Sciatic nerve (tissue), 2 donors: ENCODE results near the gene MUC5B. TPM values are rescaled to one million over a fixed set of nuclear protein-coding genes. Genes with fewer than 3 reads are reported as not detected.

Source experiments
- ATAC-seq: fragments of 200-7000 bp; cut with Tn5 transposase; one replicate; pipeline ENCODE4 v1.9.1; 2020; ENCODE audit warnings: mild to moderate bottlenecking, moderate library complexity
- DNase-seq: peaks from one replicate; pipeline ENCODE4 v3.0.0-alpha.2; 2020; ENCODE audit warnings: low spot score
- intact Hi-C: fragments of 100-400 bp; cut with DNase I; formaldehyde crosslinking; loops from one replicate; pipeline ENCODE4 v1.14.2; 2022
- total RNA-seq: library from RNA; stranded (reverse); fragmentation: NEBNext Ultra II Directional; extraction: Animal tissue kit (Norgen Biotek cat#: 25700); gene quantifications from one replicate; pipeline ENCODE4 v1.2.1, GENCODE V29; 2021
- donor health status: DM: no; HTN: no; CAD: no.
- donor health status: DM: no; HTN: no; CAD: no.

Gene MUC5B
- total RNA-seq, 1 donor from 2014 or later: 0.71 TPM

GRCh38 chr11:1217151-1217550 lies 5.7 kb upstream of the MUC5B start:
- ATAC-seq: no peak
- intact Hi-C loops: no loop called here
- peak; percentile 22 for DNase-seq

DNA sequence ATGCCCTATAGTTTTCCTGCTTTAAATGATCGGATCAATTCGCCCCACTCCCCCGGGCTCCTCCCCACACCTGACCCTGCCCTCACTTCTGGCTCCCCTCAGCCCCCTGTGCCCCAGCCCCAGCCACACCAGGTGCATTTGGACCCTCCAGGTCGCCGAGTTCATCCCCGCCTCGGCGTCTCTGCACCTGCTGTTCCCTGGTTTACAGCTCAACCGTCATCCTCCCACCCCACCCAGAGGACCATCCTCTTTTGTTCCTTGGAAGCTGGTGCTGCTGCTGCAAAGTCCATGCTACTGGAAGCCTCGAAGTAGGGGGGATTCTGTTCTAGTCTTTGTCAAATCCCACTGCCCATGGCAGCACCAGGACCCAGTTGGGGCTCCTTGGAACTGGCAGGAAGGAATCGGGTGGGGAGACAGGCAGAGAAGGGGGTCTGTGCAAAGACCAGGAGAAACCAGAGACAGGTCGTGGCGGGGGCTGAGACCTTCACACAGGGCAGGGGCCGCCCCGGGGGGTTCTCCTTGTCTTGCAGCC lies 4.5 kb upstream of the MUC5B start:
- DNase-seq (peak; percentile 28), ATAC-seq (no peak)
- intact Hi-C loops: no loop called here

GRCh38 chr11:1218788-1219445 lies 3.9 kb upstream of the MUC5B start:
- ATAC-seq (no peak), DNase-seq (peak; percentile 45)
- intact Hi-C loops: no loop called here

- intact Hi-C loops: no loop called here
- DNase-seq (peak; percentile 37), ATAC-seq (no peak)
These were observed 3.4 kb upstream of the MUC5B start for GRCh38 chr11:1219446-1219833.

DNA sequence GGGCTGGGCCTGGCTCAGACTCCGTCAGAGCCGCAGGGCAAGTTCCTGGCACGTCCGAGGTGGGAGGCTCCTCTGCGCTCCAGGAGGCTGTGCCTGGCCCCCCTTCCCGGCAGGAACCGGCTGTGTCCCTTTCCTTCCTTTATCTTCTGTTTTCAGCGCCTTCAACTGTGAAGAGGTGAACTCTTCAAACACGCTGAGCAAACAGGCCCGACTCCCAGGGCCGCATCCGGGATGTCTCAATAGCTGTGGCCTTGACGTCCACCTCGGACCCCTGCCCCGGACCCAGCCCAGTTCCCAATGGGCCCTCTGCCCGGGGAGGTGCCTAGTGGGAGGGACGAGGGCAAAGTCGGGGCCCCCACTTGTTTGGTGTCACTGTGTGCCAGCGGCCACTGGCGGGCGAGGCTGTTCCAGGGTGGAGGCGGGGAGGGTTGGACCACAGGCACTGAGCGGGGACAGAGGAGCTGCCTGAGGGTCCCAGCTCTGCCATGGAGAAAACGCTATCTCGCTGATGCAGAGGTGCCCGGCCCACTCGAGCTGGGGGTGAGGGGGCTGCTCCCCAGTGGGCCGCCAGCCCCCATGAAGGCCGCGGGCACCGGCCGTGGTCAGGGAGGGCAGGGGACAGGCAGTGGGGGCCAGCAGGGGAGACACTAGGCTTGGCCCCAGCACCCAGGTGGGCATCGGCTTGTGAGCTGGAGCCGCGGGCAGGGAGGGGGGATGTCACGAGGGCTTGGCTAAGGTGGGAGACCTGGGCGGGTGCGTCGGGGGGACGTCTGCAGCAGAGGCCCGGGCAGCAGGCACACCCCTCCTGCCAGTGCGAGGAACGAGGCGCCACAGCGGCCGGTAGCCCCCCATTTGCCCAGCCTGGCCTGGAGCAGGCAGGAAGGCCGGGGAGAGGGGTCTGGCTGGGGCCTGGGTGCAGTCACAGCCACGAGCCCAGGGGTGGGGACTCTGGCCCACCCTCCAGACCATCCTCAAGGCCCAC lies 2.7 kb upstream of the MUC5B start:
- ATAC-seq (no peak), DNase-seq (peak; percentile 50)
- intact Hi-C loops: no loop called here

GRCh38 chr11:1220941-1221721 lies 1.7 kb upstream of the MUC5B start:
- DNase-seq (peak; percentile 48), ATAC-seq (no peak)
- intact Hi-C loops: no loop called here

GRCh38 chr11:1221848-1222311 lies 986 bp upstream of the MUC5B start:
- no peak for ATAC-seq
- DNase-seq: peak; percentile 51

DNA sequence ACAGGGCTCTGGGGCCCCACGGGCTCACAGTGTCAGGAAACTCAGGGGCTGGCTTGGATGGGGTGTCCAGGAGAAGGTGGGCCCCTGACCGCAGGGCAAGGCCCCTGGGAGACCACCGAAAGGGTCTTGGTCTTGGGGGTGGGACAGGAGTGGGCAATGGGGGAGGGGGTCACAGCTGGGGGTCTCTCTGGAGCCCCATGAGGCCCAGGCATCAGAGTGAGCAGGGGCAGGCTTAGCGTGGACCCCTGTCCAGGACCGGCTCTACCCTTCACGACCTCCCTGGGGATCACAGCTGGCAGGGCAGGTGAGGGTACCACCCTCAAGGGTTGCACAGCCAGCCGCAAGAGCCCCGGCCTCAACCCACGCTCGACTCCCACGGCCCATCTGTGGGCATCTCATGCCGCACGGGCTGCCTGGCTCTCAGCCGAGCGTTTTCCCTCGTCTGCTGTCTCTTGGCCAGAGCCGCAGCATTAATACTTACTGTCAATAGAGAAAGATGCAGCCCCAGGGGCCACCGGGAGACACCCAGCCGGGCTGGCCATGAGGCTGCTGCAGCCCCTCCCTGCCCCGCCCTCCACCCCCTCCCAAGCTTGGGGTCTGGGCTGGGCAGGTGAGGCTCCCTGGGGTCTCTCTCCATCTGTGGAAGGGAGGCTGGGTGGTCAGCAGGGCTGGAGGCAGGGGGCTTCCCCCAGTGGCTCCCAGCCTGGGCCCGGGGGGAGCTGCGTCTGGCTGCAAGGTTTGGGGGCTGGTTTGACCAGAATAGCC lies 662 bp downstream of the MUC5B start:
- intact Hi-C loops: no loop called here
- peak; percentile 47 for DNase-seq

More at GRCh38 chr11:1221848-1222311, 986 bp upstream of the MUC5B start:
- intact Hi-C loops: no loop called here

DNA sequence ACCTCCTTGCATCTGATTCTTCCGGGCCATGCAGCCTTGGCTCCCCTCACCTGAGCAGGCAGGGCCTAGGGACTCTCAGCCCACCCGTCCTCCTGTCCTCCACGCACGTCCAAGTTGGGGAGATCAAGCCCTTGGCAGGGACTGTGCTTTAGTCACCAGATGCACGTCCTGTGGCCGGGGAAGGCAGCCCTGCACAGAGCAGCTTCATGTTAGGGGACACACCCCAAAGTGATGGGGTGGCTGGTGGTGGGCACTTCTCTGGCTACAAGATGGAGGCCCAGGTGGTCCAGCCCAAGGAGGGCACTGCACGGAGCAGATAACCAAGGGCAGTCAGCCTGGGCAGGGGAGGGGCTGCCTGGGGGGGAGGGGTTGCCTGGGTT lies 1.2 kb downstream of the MUC5B start:
- intact Hi-C loops: no loop called here
- ATAC-seq (no peak), DNase-seq (peak; percentile 42)

More for the DNA sequence above, 662 bp downstream of the MUC5B start:
- ATAC-seq: no peak

- ATAC-seq: peak; percentile 66
- intact Hi-C loops: no loop called here
- peak; percentile 57 for DNase-seq
These were observed 1.9 kb downstream of the MUC5B start for GRCh38 chr11:1224491-1225385.

- DNase-seq (peak; percentile 53), ATAC-seq (no peak)
- intact Hi-C loops: no loop called here
These were observed 2.7 kb downstream of the MUC5B start for GRCh38 chr11:1225386-1226225.

GRCh38 chr11:1226226-1226985 lies 3.5 kb downstream of the MUC5B start:
- no peak for ATAC-seq
- DNase-seq: peak; percentile 58
- intact Hi-C loops: no loop called here

DNA sequence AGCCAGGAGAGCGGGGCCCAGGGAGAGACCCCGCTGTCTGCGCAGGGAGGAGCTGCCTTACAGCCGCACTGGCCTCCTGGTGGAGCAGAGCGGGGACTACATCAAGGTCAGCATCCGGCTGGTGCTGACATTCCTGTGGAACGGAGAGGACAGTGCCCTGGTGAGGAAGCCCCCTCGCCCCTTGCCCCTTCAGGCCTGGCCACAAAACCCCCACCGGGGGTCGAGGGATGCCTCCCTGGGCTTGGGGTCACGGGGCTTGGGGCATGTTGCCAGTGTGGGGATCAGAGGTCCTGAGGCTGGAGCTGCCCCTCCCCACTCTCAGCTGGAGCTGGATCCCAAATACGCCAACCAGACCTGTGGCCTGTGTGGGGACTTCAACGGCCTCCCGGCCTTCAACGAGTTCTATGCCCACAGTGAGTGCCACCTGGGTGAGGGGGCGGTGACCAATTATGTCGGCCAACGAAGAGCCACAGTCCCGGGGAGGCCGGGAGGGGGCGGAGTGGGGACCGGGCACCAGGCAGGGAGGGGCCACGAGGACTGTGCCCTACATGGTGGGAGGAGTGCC lies 4.2 kb downstream of the MUC5B start:
- peak; percentile 48 for DNase-seq
- intact Hi-C loops: no loop called here
- ATAC-seq: no peak

DNA sequence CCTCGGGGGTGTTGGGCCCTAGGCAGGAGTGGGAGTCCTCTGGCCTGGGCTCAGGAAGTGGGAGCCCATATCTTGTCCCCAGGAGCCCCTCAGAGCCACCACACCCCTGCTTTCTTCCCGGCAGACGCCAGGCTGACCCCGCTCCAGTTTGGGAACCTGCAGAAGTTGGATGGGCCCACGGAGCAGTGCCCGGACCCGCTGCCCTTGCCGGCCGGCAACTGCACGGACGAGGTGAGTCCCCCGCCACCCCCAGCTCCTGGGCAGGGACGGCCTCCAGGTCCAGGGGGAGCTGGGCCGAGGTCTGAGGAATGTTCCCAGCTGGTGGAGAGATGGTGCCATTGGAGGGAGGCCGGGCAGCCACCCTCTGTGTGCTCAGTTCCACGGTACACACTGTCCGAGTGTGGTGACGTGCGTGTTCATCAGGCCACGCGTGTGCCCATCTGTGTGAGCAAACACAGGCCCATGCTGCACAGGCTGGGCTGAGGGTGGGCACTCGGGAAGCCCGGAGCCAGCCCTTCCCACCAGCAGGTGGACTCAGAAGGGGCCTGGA lies 4.8 kb downstream of the MUC5B start:
- intact Hi-C loops: no loop called here
- ATAC-seq (no peak), DNase-seq (peak; percentile 55)

DNA sequence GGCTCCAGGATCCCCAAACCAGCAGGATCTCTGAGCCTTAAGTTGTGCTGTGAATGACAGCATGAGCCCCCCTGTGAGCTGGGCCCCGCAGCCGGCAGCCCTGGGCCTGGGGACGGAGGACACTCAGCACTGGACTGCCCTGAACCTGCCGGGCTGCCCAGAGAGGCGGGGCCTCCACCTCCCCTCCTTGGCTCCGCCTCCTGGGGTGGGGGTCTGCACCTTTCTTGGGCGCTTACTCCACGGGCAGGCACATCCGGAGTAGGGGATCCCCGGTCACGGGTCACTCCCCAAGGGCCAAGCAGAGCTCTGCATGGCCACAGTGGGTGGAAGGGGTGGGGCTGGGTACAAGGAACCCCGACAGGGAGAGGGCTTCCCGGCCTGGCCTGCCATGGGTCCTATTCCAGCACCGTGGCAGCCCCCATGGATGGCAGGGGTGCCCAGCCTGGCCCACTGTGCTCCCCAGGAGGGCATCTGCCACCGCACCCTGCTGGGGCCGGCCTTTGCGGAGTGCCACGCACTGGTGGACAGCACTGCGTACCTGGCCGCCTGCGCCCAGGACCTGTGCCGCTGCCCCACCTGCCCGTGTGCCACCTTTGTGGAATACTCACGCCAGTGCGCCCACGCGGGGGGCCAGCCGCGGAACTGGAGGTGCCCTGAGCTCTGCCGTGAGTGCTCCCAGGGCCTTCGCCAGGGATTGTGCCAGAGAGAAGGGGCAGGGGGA lies 5.4 kb downstream of the MUC5B start:
- ATAC-seq (no peak), DNase-seq (peak; percentile 55)
- intact Hi-C loops: no loop called here
